Measurements from ENCODE around the gene HTATIP2.
A peak's percentile ranks its signal among the peaks of the same experiment; 100 is the strongest.

The HTATIP2 gene

DNA sequence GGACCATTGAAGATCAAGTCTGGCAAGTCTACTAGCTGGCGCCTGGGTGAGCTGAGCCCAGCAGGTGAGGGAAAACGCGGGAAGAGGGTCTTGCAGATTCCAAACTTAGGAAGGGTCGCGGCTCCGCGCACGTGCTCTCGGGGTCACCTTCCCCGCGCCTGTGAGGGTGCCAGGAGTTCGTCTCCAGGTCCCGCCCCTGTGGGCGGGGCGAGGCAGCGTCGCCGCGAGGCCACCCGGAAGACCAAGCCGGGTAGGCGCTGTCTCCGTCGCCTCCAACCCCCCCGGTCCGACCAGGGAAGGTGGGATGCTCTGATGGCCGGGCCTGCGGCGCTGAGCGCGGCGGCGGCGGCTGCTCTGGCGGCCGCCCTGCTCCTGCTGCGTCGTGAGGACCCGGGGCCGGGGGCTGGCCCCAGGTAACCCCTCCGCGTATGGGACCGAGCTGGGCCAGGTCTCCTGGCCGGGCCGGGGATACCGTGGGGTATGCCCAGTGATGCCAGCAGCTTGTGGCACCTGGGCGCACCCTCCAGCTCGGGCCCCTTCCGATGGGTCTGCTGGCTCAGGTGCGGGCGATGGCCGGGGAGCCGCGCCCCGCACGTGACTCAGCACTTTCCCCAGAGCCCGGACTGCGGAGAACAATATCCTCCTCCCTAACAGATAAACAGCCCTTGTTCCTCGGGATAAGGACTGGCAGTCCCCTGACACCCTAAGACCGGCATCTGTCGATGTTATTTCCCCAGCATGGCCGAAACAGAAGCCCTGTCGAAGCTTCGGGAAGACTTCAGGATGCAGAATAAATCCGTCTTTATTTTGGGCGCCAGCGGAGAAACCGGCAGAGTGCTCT lies at the start of gene HTATIP2:
Gene HTATIP2, plus strand, starts transcription at position 215 of the 841 bp plus-strand sequence. Its CDS starts 524 bp downstream, at position 739.
- TF ChIP-seq, protein P1, sequence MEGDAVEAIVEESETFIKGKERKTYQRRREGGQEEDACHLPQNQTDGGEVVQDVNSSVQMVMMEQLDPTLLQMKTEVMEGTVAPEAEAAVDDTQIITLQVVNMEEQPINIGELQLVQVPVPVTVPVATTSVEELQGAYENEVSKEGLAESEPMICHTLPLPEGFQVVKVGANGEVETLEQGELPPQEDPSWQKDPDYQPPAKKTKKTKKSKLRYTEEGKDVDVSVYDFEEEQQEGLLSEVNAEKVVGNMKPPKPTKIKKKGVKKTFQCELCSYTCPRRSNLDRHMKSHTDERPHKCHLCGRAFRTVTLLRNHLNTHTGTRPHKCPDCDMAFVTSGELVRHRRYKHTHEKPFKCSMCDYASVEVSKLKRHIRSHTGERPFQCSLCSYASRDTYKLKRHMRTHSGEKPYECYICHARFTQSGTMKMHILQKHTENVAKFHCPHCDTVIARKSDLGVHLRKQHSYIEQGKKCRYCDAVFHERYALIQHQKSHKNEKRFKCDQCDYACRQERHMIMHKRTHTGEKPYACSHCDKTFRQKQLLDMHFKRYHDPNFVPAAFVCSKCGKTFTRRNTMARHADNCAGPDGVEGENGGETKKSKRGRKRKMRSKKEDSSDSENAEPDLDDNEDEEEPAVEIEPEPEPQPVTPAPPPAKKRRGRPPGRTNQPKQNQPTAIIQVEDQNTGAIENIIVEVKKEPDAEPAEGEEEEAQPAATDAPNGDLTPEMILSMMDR (conservative IDR thresholded peaks at IDR 0.05; ENCODE audit: low read length) = no peak
- no peak for DNase-seq (ENCODE audit: low read depth)
- H3K4me3 ChIP-seq (ENCODE audit: low read length) = peak within 1 kb of the TSS; percentile 70

DNA sequence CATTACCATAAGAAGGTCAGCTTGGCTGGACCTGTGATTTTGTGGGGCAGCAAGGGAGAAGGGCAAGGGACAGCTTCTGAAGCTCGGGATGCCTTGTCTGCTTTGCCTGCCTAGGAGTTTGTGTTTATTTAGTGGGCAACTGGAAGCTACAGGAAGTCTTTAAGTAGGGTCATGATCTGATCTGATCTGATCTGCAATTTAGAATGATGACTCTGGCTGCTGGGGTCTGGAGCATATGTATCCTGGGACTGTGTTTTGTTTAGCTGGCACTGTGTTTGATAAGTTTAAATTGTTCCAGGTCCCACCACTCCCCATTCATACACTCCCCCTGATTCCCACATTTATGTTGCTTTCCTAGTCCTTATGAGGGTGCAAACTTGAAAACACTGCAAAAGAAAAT lies 47.7 kb upstream of the HTATIP2 start:
- no peak for DNase-seq (ENCODE audit: low read depth)
- TF ChIP-seq, protein P1 (conservative IDR thresholded peaks at IDR 0.05; ENCODE audit: low read length) = no peak
- H3K4me3 ChIP-seq (ENCODE audit: low read length) = no peak overlapping the region

DNA sequence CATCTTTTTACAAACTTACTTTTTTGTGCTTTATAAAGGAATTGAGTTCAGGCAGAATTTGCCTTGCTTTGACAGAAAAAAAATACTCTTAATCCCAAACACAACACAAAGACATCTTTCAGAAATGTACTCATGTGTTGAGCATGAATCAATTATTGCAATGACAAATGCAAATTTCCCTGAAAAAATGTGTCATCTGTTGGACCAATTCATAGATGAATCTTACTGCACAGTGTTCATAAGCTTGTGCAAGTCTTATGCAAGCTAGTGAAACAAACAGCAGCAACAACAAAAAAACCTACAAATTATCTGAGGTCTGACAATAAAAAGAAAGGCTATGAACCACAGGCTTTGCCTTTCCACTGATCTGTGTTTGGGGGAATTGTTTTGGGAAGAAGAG lies 42.3 kb upstream of the HTATIP2 start:
- TF ChIP-seq, protein P1 (conservative IDR thresholded peaks at IDR 0.05; ENCODE audit: low read length) = no peak
- no peak overlapping the region for H3K4me3 ChIP-seq (ENCODE audit: low read length)
- no peak for DNase-seq (ENCODE audit: low read depth)

DNA sequence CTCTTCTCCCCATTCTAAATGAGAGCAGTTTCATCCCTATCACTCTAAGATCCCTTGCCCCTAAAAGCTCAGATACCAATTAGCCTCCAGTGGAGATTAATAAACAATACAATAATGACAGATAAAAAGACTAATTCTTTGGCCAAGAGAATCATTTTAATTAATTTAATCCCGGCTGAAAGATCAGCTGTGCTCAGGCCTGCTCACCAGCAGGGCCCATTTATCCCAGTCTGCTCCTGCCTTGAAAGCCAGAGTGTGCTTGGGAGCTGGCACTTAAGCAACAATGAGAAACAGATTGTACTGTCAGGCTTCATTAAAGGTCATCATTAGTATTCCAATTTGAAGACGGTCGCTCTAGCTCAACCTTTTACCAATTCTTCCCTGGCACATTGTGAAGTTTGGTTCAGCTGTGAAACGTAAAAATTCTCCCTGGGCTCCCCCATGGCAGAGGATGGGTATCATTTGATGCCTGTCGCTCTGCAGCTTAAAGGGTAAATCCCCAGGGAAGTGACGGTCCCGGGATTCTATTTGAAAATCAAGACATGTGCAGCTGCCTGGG lies 36.1 kb upstream of the HTATIP2 start:
- no peak for DNase-seq (ENCODE audit: low read depth)
- no peak overlapping the region for H3K4me3 ChIP-seq (ENCODE audit: low read length)
- TF ChIP-seq, protein P1 (conservative IDR thresholded peaks at IDR 0.05; ENCODE audit: low read length) = no peak

DNA sequence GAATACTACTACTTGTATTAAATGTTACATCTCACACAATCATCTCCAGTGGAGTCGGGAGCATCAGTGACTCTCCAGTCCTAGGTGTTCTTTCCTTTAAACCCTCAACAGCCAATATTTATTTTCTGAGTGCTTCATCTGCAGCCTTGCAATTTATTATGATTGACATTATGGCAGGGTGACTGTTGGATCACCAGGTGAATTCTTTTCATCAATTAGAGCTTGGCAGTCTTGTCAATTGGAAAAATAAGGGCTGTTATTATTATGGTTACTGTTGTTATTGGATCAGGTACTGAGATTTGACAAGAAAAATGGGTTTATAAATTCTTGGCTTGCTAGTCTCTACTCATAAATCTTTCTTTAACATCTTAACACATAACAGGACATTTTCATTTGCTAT lies 27.5 kb upstream of the HTATIP2 start:
- H3K4me3 ChIP-seq (ENCODE audit: low read length) = no peak overlapping the region
- DNase-seq (ENCODE audit: low read depth) = no peak
- TF ChIP-seq, protein P1 (conservative IDR thresholded peaks at IDR 0.05; ENCODE audit: low read length) = no peak

DNA sequence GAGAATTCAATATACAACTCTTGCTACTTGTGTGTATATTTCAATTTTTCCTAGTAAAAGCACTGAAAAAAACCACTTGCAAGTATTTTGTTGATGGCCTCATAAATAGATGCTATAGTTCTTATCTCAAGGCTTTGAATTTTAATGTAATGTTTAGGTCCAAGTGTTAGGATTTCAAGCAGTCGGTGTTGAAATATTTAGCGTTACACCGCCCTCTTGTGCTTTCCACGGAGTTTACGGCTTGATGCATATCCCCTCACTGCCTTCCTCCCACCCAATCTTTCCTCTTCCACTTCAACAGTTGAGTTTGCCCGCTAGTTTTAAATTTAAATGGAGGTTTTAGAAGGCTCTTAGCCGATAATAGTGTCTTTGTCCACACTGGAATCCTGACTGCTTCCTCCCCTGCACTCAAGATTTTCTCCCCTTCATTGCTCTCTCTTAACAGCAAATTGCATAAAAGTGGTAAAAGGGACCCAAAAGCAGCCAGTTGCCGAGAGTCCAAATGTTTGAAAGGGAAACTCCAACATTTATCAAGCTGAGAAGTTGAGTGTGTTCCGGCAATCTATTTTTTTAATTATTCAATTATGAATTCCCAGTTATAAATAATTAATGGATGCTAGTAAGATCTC lies 25.9 kb upstream of the HTATIP2 start:
- DNase-seq (ENCODE audit: low read depth) = no peak
- TF ChIP-seq, protein P1 (conservative IDR thresholded peaks at IDR 0.05; ENCODE audit: low read length) = peak; percentile 48
- no peak overlapping the region for H3K4me3 ChIP-seq (ENCODE audit: low read length)
